Stimulated activated CD4-positive, alpha-beta T cell treated with anti-CD3 and anti-CD28 coated beads, Interleukin-1b, Interleukin-23, amount 100 ng/mL, for 1 hour (primary cell): ENCODE data around the gene PPARD.
"Not testable (repeated sequence)": the region's sequence is repeated elsewhere in the genome, so short reads cannot be mapped to it uniquely, and the experiment has no call there.

Source experiments
- DNase-seq, 2 donors: peaks; one replicate each; pipeline ENCODE4 v3.0.0-alpha.2; 2020; ENCODE audit warnings: low read depth in 2 of 2

PPARD gene

GRCh38 chr6:35312076-35312800 is 30.1 kb upstream of the PPARD start:
- no peak for DNase-seq

GRCh38 chr6:35312807-35313206 is 29.6 kb upstream of the PPARD start:
- no peak for DNase-seq

- no peak for DNase-seq
Observed at GRCh38 chr6:35317483-35318195, 24.7 kb upstream of the PPARD start.

DNA sequence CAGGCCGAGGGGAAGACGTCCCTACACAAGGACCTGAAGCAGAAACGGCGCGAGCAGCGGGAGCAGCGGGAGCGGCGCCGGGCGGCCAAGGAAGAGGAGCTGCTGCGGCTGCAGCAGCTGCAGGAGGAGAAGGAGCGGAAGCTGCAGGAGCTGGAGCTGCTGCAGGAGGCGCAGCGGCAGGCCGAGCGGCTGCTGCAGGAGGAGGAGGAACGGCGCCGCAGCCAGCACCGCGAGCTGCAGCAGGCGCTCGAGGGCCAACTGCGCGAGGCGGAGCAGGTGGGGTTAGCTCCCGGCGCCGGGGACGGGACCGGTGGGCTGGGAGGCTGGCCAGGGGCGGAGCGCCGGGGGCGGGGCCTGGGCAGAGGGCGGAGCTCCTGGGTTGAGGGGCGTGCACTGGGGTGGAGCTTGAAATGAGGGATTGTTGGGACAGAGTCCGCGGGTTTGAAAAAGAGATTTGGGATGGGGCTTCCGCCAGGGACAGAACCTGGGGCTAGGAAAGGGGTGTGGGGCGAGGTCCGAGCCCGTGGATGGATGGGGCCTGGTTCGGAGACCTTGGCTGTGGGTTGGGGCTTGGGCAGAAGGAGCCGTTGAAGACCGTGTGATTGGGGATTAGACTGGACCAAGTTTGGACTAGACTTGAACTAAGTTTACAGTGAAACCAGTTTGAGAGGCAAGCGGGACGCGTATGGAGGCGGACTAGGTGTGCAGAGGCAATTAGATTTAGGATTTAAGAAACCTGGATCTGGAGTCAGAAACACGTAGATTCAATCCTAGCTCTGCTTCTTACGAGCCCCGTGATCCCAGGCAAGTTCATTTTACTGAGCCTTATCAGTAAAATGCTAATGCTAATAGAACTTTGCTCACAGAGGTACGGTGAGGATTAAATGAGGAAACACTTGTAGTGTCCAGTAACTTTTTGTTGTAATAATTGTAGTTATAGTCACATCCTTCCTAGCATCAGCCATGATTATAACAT is 23.9 kb upstream of the PPARD start:
- no peak for DNase-seq

- DNase-seq, result no peak
Observed at GRCh38 chr6:35319346-35320030, 22.9 kb upstream of the PPARD start.

DNA sequence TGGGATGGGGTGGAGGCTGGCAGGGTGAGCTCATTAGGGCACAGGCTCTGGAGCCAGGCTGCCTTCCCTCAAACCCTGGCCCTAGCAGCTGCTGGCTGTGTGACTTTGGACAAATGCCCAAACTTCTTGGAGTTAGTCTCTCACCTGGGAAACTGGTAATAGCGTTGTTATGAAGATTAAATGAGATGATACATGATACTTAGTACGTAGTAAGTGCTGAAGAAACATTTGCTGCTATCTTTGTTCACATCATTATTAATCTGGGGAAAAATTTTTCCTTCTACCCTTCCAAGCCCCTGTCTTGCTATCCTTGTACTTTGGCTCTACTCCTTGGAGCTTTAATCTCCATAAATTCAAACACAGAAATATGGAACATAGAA is 22.3 kb upstream of the PPARD start:
- no peak for DNase-seq

GRCh38 chr6:35321091-35321490 is 21.3 kb upstream of the PPARD start:
- DNase-seq, result no peak

DNA sequence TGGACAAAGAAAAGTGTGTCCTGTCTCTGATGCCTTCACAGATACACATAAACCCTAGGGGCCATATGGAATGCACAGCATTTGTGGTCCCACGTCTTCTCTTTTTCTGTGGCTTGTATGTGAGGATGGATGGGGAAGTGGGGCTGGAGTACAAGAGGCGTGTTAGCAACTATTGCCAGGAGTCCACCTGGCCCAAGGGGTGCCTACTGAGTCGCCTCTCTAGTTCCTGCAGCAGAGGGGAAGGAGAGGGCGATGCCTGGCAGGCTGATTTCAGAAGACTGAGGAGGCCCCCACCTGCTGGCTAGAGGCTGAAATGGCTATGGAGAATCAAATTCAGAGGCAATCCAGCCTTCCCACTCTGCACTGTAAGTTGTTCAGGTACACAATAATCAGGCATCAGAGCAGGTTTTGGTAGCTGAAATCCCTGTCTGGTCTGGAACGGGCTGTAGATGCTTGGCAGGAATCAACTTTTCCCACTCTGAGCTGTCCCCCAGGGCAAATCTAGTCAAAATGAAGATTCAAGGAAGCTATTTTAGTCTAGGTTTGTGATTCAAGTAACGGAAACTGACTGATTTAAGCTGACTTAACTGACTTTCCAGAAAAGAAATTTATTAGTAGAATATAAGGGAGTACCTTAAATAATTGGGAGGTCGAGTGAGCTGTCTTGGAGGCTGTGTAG is 14.9 kb upstream of the PPARD start:
- DNase-seq, result peak; percentile 45 to 54

DNA sequence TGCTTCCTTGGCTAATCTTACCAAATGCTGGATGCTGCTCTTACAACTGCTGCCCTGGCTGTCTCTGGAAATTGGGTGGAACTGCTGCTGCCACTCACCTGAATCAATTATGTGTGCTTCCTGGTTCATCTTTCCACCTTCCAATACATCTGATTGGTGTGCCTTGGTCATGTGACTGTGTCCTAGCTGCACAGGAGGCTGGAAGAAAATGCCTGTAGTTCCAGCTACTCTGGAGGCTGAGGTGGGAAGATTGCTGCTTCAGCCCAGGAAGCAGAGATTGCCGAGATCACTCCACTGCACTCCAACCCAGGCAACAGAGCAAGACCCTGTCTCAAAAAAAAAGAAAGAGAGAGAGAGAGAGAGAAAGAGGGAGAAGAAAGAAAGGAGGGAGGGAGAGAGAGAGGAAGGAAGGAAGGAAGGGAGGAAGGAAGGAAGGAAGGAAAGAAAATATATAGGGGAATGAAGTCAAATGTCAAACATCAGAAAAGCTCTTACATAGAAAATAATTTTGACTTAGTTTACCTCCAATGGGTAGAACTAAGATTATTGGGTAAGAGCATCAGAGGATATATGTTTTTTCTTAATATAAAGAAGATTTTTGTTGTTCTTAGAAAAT is 14.1 kb upstream of the PPARD start:
- no peak for DNase-seq

- not testable (repeated sequence) for DNase-seq
Observed at GRCh38 chr6:35328965-35329364, 13.4 kb upstream of the PPARD start.

DNA sequence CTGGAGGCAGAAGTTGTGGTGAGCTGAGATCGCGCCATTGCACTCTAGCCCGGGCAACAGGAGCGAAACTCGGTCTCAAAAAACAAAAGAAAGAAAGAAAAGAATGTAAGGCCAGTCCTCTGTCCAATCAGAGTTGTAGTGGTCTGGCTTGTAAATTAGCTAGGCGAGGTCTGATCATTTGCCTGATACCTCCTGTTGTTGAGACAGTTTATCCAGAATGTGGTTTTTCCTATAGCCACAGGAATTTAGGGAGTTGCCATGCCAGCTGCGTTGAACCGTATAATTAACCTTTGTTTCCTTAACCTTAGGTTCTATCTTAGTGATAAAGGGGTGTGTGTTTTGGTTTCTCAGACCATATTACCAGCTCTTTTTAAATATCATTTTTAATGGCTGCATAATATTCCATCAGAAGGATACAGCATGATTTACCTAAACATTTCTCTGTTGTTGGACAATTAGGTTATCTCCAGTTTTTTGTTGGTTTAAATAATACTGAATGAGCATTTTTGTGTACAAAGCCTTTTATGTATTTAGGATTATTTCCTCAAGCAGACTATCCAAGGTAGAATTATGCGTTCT is 11.7 kb upstream of the PPARD start:
- DNase-seq, result no peak

DNA sequence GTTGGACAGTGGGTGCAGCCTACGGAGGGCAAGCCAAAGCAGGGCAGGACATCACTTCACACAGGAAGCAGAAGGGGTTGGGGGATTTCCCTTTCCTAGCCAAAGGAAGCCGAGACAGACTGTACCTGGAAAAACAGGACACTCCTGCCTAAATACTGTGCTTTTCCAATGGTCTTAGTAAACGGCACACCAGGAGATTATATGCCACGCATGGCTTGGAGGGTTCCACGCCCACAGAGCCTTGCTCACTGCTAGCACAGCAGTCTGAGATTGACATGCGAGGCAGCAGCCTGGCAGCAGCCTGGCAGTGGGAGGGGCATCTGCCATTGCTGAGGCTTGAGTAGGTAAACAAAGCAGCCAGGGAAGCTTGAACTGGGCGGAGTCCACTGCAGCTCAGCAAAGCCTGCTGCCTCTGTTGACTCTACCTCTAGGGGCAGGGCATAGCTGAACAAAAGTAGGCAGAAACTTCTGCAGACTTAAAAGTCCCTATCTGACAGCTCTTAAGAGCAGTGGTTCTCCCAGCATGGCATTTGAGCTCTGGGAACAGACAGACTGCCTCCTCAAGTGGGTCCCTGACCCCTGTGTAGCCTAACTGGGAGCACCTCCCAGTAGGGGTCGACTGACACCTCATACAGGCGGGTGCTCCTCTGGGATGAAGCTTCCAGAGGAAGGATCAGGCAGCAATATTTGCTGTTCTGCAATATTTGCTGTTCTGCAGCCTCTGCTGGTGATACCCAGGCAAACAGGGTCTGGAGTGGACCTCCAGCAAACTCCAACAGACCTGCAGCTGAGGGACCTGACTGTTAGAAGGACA is 10.1 kb upstream of the PPARD start:
- peak in 1 of 2 donors; percentile 59 for DNase-seq

DNA sequence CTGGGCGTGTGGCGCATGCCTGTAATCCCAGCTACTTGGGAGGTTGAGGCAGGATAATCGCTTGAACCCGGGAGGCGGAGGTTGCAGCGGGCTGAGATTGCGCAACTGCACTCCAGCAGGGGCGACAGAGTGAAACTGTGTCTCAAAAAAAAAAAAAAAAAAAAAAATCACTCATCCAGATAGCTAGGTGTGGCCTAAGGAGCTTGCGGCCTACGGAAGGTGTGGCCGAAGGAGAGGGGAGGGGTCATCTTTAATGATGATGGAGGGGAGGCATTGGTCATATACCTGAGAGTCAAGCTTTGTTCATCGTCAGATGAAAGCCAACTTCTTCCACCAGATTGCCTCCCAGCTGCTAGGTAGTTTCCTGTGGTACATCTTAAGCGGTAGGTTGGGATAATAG is 801 bp upstream of the PPARD start:
- no peak for DNase-seq

GRCh38 chr6:35343092-35343834 is 905 bp downstream of the PPARD start:
- no peak for DNase-seq

DNA sequence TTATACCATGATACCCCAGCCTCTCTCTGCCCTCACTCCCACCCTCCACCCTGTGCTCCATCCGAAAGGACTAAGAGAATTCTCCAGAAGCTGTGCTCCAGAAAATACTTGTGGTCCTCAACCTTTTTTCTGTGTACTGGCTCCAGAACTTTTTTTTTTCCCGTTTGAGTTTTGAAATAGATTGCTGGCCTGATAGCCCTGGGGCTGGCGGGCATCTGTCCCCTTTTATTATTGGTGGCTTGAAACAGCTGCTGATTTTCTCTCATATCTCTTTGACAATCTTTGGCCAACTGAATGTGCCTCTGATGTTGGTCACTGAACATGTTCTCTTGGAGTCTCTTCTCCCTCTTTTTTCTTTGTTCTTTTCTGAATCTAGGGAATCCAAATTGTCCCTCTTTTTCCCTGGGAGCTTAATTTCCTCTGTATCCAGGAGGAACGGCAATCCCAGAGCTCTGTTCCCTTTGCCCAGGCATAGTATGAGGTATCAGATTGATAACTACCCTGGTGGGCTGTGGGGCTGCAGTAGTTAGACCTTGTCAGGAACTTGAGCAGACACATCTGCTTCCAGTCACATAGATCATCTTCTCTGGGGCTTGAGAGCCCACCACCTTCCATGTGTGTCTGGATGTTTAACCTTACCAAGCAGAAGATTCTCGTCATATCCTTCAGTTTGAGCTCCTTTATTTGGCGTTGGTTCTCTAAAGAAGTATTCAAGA is 1.6 kb downstream of the PPARD start:
- DNase-seq, result no peak

- DNase-seq, result no peak
Observed at GRCh38 chr6:35351422-35351821, 9.1 kb downstream of the PPARD start.

DNA sequence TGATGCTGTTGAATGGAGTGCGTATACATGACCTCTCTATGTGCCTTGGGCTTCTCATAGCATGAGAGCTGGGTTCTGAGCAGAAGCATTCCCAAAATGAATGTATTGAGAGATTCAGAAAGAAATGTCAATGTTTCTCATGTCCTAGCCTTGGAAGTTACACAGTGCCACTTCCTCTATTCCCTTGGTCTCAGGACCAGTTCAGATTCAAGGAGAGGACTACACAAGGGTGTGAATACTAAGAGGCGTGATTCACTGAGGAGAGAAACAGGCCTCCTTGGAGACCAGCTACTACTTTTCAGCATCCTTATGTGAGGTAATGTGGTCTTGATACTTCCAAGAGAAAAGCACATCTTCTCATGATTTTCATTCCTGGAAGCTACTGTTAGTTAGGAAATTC is 10.4 kb downstream of the PPARD start:
- DNase-seq, result no peak
